Memory B cell (primary cell): Measurements from ENCODE around the gene PARD3B.

Experiments
- ATAC-seq: fragments of 150-1000 bp; cut with Tn5 transposase; 2 replicates; pipeline ENCODE4 v1.10.0; 2021; ENCODE audit warnings: low read depth, mild to moderate bottlenecking, moderate library complexity
- DNase-seq, 2 donors: peaks; one replicate each; pipeline ENCODE4 v3.0.0; 2022; ENCODE audit warnings: low spot score in 2 of 2
- H3K27ac Mint-ChIP-seq: one replicate; pipeline ENCODE4 v1.8.0; 2022; ENCODE audit warnings: mild to moderate bottlenecking, moderate library complexity, mixed read lengths
- H3K27me3 Mint-ChIP-seq: one replicate; pipeline ENCODE4 v1.8.0; 2022; ENCODE audit warnings: mixed read lengths
- H3K36me3 Mint-ChIP-seq: one replicate; pipeline ENCODE4 v1.8.0; 2022; ENCODE audit warnings: mild to moderate bottlenecking, mixed read lengths
- H3K4me1 Mint-ChIP-seq: one replicate; pipeline ENCODE4 v1.8.0; 2022; ENCODE audit warnings: mixed read lengths
- H3K4me3 Mint-ChIP-seq: one replicate; pipeline ENCODE4 v1.8.0; 2022; ENCODE audit warnings: mild to moderate bottlenecking, moderate library complexity, mixed read lengths
- H3K9me3 Mint-ChIP-seq: one replicate; pipeline ENCODE4 v1.8.0; 2022; ENCODE audit warnings: mixed read lengths

The PARD3B gene

GRCh38 chr2:205171261-205171940 lies 626.1 kb downstream of the PARD3B start:
- no peaks in the 10 kb centered on the region for H3K27me3 Mint-ChIP-seq
- H3K4me3 Mint-ChIP-seq, result no peak overlapping the region
- H3K9me3 Mint-ChIP-seq, result no peaks in the 10 kb centered on the region
- DNase-seq, result no peak
- H3K4me1 Mint-ChIP-seq, result no peaks in the 10 kb centered on the region
- H3K27ac Mint-ChIP-seq, result no peak overlapping the region
- no peaks in the 10 kb centered on the region for H3K36me3 Mint-ChIP-seq
- no peak for ATAC-seq

DNA sequence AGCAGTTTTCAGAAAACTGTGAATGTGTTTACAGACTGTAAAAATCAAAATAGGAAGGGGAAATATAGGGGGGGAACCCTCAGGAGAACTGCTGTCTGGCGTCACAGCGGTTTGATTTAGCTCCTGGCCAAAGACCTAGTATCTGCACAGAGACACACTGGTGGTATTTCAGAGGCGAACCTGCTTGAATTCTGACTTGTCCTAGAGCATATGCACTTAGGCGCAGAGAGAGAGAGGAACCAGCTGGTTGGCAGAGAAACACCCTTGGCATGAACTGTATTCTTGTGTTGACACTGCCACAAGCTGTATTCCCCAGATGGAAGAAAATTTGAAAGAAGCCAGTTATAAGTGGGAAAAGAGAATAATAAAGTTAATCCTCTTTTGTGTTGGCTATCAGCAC lies 630.6 kb downstream of the PARD3B start:
- Mint-ChIP-seq H3K4me1 (no peaks in the 10 kb centered on the region), H3K9me3 (no peaks in the 10 kb centered on the region), H3K27me3 (no peaks in the 10 kb centered on the region), H3K36me3 (no peaks in the 10 kb centered on the region), H3K27ac (no peak overlapping the region), H3K4me3 (no peak overlapping the region)
- DNase-seq, result no peak
- no peak for ATAC-seq

DNA sequence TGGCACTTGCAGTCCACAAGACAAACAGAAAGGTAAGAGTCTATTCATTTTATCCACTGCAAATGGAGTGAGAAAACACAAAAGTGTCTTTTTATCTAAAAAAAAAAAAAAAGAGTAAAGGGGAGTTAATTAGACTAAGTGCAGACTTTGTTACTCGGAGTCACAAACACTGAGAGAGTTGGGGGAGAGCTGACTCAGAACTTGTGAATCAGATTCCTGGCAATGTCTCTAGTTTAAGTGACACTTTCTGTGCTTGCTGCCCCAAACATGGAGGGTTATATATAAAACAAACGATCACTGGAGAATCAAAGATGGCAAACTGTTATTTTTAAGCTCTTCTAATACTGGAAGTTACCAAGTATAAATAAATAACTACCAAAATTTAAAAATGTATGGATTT lies 631.3 kb downstream of the PARD3B start:
- Mint-ChIP-seq H3K27me3 (no peaks in the 10 kb centered on the region), H3K4me1 (no peaks in the 10 kb centered on the region)

GRCh38 chr2:205177546-205177945 lies 632.3 kb downstream of the PARD3B start:
- DNase-seq (no peak), ATAC-seq (no peak)
- no peaks in the 10 kb centered on the region for H3K27me3 Mint-ChIP-seq
- no peaks in the 10 kb centered on the region for H3K9me3 Mint-ChIP-seq
- H3K4me1 Mint-ChIP-seq, result no peaks in the 10 kb centered on the region
- H3K36me3 Mint-ChIP-seq, result no peaks in the 10 kb centered on the region
- no peak overlapping the region for H3K27ac Mint-ChIP-seq
- H3K4me3 Mint-ChIP-seq, result no peak overlapping the region

More for the DNA sequence above, 631.3 kb downstream of the PARD3B start:
- Mint-ChIP-seq H3K36me3 (no peaks in the 10 kb centered on the region), H3K9me3 (no peaks in the 10 kb centered on the region), H3K27ac (no peak overlapping the region), H3K4me3 (no peak overlapping the region)
- ATAC-seq (no peak), DNase-seq (no peak)

DNA sequence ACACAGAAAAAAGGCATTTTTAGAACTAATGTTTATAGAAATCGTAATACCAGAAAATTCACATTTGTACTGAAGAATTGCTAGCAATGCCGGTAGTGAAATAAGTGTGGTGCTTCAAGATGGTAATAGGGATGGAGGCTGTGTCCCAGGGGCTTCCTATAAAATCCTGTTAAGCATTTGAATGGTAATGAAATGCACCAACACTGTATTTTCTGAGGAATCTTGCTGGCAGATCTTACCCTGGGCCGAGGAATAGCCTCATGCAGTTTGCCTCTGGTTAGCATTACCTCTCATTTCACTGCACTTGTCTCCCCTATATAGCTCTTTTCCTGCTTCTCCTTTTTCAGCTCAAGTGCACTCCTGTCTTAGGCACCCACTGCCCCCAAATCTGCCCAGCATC lies 635.5 kb downstream of the PARD3B start:
- ATAC-seq (no peak), DNase-seq (no peak)
- Mint-ChIP-seq H3K36me3 (no peaks in the 10 kb centered on the region), H3K4me1 (no peaks in the 10 kb centered on the region), H3K27me3 (no peaks in the 10 kb centered on the region), H3K4me3 (no peak overlapping the region), H3K9me3 (no peaks in the 10 kb centered on the region), H3K27ac (no peak overlapping the region)

DNA sequence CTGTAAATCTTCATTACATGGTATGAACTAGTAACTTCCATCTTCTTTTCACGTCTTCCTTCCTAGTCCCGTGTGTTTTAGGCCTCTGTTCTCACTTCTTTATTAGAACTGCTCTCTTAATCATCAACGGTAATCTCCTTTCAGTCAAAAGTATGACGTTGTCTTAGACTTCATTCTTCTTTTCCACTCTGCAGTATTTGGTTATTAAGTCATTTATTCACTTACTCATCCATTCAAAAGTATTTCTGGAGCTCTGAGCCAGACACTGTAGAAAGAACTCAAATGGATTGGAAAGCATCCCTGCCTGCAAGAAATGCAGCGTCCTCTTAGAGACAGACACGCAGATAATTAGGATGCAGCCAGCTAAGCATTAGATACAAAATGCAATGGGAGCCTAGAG lies 642.5 kb downstream of the PARD3B start:
- no peaks in the 10 kb centered on the region for H3K27me3 Mint-ChIP-seq
- ATAC-seq (no peak), DNase-seq (no peak)
- H3K4me3 Mint-ChIP-seq, result no peak overlapping the region
- no peak overlapping the region for H3K27ac Mint-ChIP-seq
- H3K9me3 Mint-ChIP-seq, result no peaks in the 10 kb centered on the region
- no peaks in the 10 kb centered on the region for H3K4me1 Mint-ChIP-seq
- no peaks in the 10 kb centered on the region for H3K36me3 Mint-ChIP-seq

DNA sequence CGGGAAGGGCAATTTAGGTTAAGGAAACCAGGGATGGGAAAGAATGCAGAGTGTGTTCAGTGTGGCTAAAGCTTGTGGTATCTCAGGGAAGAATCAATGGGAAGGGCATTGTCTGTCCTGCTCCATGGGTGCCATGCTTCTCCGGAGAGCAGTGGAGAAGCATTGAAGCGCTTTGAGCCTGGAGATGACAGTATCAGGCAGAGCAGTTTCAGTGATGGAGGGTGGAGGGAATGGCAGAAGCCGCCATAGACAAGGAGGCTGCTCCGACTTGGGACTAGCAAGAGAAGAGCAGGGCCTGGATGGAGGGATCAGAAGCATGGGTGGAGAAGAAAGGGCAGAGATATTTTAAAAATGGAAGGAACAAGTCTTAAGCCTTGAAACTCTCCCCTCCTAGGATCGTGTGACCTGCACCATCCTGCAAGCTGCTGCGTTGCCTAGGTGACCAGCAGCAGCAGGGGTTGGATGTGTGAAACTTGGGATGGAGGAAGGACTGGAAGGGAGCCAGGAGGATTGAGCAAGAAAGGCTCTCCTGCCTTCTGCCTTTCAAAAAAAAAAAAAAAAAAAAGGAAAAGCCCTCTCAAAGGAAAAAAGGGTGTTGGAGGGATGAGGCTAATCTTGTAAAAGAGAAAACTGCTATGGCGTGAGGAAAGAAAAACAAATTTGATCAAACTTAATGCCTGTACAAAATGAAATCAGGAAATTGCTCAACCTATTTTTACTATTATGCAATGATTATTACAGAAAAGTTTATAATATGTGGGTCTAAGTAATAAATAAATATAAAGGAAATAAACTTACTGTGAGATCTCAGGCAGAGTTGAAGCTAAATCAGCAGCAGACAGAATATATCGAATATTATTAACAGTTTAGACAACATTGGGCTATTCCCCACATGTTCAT lies 643.2 kb downstream of the PARD3B start:
- no peaks in the 10 kb centered on the region for H3K4me1 Mint-ChIP-seq
- H3K4me3 Mint-ChIP-seq, result no peak overlapping the region
- no peak overlapping the region for H3K27ac Mint-ChIP-seq
- ATAC-seq (no peak), DNase-seq (no peak)
- no peaks in the 10 kb centered on the region for H3K27me3 Mint-ChIP-seq
- H3K36me3 Mint-ChIP-seq, result no peaks in the 10 kb centered on the region
- H3K9me3 Mint-ChIP-seq, result no peaks in the 10 kb centered on the region

DNA sequence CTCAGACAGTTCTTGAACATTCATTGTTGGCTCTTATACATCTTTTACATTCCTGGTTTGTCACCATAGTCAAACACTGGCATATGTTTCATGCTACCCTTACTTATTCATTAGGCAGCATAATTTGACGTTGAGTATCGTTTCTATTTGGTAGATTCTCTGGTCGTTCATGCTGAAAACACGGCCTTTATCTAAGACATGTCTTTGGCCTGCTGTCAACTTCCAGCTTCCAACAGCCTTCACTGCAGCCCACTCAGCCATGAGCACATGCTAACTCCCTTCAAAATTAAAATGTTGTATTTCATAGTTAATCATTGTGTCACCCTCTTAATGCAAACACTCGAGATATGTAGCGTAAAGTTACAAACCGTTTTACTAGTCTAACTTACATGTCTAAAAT lies 644.0 kb downstream of the PARD3B start:
- Mint-ChIP-seq H3K4me3 (no peak overlapping the region), H3K9me3 (no peaks in the 10 kb centered on the region), H3K27ac (no peak overlapping the region), H3K4me1 (no peaks in the 10 kb centered on the region), H3K36me3 (no peaks in the 10 kb centered on the region), H3K27me3 (no peaks in the 10 kb centered on the region)
- DNase-seq (no peak), ATAC-seq (no peak)

GRCh38 chr2:205190528-205190927 lies 645.3 kb downstream of the PARD3B start:
- no peaks in the 10 kb centered on the region for H3K4me1 Mint-ChIP-seq
- no peak overlapping the region for H3K4me3 Mint-ChIP-seq
- ATAC-seq (no peak), DNase-seq (no peak)
- no peaks in the 10 kb centered on the region for H3K27me3 Mint-ChIP-seq
- H3K36me3 Mint-ChIP-seq, result no peaks in the 10 kb centered on the region
- no peaks in the 10 kb centered on the region for H3K9me3 Mint-ChIP-seq
- H3K27ac Mint-ChIP-seq, result no peak overlapping the region

DNA sequence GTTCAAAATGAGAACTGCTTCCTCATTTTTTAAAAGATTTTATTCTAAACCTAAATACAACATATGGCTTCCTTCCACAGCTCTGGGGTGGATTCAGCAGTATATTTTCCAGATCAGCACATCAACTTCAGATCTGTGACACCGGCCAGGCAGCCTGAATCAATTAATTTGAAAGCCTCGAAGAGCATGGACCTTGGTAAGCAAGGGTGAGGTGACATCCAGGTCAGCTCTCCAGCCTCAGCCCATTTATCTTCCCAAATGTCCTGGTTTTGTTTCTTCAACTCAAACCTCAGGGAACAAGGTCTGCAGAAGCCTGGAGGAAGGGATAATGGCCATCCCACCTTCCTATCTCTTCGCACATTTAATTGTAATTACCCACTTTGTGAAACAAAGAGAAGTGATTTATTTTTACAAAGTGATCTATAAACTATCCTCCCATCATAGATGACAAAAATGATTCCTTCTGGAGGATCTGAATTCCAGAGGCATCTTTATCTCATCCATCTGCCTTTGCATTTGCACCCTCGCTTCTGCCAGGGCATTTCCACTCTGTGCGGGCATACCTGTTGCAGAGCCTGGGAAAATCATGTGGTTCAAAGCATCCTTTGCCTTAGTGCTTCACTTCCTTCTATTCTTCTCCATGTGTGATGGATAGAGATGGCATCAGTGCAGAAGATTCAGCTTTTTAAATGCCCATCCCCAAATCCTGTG lies 648.0 kb downstream of the PARD3B start:
- H3K4me3 Mint-ChIP-seq, result no peak overlapping the region
- no peaks in the 10 kb centered on the region for H3K27me3 Mint-ChIP-seq
- H3K4me1 Mint-ChIP-seq, result no peaks in the 10 kb centered on the region
- H3K27ac Mint-ChIP-seq, result no peak overlapping the region
- H3K9me3 Mint-ChIP-seq, result no peaks in the 10 kb centered on the region
- ATAC-seq (no peak), DNase-seq (no peak)
- H3K36me3 Mint-ChIP-seq, result no peaks in the 10 kb centered on the region

DNA sequence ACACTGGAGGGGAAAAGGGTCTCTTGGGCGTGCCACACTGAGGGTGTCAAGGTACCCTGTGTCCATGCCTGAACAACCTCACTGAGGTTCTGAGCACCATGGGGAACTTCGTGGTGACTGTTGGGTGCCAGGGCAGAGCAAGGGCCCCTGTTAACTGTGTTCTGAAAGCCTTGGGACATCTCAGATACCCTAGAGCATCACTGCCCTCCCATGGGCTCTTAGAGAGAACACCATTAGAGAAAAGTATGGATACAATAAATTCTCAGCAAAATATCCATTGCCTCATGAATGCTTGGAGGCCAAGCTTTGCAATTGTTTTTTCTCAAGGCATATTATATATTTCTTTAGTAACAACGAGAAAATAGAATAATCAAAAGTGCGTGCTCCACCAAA lies 648.6 kb downstream of the PARD3B start:
- ATAC-seq (no peak), DNase-seq (no peak)
- no peaks in the 10 kb centered on the region for H3K4me1 Mint-ChIP-seq
- H3K4me3 Mint-ChIP-seq, result no peak overlapping the region
- no peak overlapping the region for H3K27ac Mint-ChIP-seq
- no peaks in the 10 kb centered on the region for H3K9me3 Mint-ChIP-seq
- no peaks in the 10 kb centered on the region for H3K36me3 Mint-ChIP-seq
- no peaks in the 10 kb centered on the region for H3K27me3 Mint-ChIP-seq

- H3K27me3 Mint-ChIP-seq, result no peaks in the 10 kb centered on the region
- peaks cover 3% of the 10 kb centered on the region for H3K9me3 Mint-ChIP-seq
- H3K4me3 Mint-ChIP-seq, result no peak overlapping the region
- ATAC-seq, result no peak
- H3K36me3 Mint-ChIP-seq, result no peaks in the 10 kb centered on the region
- peaks cover 4% of the 10 kb centered on the region for H3K4me1 Mint-ChIP-seq
- H3K27ac Mint-ChIP-seq, result no peak overlapping the region
- no peak for DNase-seq
Observed at GRCh38 chr2:205197468-205198139, 652.3 kb downstream of the PARD3B start.

- no peak overlapping the region for H3K27ac Mint-ChIP-seq
- H3K27me3 Mint-ChIP-seq, result no peaks in the 10 kb centered on the region
- no peak overlapping the region for H3K4me3 Mint-ChIP-seq
- H3K36me3 Mint-ChIP-seq, result no peaks in the 10 kb centered on the region
- H3K9me3 Mint-ChIP-seq, result peaks cover 3% of the 10 kb centered on the region
- H3K4me1 Mint-ChIP-seq, result peaks cover 4% of the 10 kb centered on the region
- no peak for DNase-seq
- ATAC-seq, result no peak
Observed at GRCh38 chr2:205198140-205198525, 652.9 kb downstream of the PARD3B start.
